GM12874 (cell line): ENCODE results near the gene PHKA2.

Experiments
- TF ChIP-seq, protein P1 (sequence below): IDR thresholded peaks from 2 replicates; pipeline ENCODE4 v1.5.1; 2011; ENCODE audit warnings: low read depth, mild to moderate bottlenecking, control low read depth, low read length, moderate library complexity; ENCODE audit not compliant: insufficient read depth

The PHKA2 gene

DNA sequence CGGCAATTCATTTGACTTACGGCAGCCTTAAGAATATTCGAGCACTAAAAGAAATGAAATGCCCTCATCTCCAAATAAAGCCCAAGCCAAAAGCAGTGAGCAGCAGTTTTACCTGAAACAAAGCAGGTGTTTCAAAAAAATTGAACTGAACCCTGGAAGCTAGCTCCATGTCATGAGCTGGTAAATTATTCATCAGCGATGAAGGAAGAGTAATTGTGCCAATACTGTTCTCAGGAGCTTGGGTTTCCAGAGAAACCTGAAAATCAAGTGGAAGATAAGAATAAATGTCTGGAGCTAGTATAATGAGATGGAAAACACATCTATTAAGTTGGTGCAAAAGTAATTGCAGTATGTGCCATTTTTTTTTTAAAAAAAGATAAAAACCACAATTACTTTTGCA is 24.0 kb upstream of the PHKA2 start:
- TF ChIP-seq, protein P1, sequence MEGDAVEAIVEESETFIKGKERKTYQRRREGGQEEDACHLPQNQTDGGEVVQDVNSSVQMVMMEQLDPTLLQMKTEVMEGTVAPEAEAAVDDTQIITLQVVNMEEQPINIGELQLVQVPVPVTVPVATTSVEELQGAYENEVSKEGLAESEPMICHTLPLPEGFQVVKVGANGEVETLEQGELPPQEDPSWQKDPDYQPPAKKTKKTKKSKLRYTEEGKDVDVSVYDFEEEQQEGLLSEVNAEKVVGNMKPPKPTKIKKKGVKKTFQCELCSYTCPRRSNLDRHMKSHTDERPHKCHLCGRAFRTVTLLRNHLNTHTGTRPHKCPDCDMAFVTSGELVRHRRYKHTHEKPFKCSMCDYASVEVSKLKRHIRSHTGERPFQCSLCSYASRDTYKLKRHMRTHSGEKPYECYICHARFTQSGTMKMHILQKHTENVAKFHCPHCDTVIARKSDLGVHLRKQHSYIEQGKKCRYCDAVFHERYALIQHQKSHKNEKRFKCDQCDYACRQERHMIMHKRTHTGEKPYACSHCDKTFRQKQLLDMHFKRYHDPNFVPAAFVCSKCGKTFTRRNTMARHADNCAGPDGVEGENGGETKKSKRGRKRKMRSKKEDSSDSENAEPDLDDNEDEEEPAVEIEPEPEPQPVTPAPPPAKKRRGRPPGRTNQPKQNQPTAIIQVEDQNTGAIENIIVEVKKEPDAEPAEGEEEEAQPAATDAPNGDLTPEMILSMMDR = no peak

DNA sequence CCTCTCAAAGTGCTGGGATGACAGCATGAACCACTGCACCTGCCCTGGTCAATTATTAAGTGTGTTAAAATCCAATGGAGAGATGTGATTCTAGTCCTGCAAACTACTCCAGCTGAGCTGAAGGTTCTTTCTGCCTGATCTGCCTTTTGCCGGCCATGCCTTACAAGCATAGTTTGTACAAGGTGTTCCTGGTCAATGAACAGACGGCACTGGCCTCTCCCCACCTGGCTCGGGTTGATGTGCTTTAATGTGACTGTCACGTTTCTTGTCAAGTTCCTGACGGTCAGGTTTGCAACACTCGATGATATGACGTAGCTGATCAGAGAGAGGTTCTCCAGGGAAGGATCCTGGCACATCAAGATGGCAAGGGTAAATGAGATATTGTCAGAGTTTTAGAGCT is 23.1 kb upstream of the PHKA2 start:
- TF ChIP-seq, protein P1 = no peak

DNA sequence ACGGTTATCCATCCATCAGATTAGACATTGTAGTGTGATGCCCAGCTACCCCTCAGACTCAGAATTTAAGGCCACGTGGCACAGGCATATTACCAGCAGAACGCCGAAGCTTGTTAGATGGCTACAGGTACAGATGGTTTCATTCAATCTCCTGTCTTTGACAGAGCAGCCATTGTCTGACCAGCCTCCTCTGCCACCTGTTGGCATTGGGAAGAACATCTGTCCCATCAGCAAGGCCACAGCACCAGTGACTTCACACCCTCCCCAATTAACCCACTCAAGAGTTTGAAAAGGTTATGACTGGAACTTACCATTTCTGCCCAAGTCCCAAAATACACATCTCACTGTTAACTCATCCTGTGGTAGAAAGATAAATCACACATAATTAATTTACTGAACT is 22.0 kb upstream of the PHKA2 start:
- TF ChIP-seq, protein P1 = no peak

DNA sequence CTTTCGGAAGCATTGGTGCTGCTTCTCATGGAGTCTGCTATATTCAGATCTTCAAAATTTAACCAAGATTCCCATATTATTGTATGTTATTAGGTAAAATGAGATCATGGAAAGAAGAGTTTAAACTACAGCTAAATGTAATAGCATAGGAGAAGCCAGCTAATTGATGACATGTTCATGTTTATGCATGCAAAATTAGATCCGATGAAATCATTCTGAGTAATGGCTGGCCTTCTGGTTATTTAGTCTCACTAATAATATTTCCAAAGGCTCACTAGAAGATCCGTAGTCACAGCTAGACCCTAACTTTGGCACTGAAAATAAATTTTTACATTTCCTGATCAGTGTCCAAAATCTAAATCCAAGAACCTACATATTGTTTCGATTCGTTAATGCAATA is 19.8 kb upstream of the PHKA2 start:
- TF ChIP-seq, protein P1 = no peak

DNA sequence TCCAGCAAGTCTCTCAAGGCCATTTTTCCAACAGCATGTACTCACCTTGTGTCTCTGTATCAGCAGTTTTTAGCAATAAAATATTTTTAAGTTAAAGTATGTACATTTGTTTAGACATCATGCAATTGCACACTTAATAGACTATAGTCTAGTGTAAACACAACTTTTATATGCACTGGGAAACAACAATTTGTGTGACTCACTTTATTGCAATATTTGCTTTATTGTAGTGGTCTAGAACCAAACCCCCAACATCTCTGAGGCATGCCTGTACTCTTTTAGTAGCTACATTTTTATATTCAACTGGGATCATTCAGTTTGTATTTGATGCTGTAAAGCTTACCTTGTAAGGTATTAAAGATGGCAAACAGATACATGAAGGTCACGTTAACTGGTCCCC is 14.7 kb upstream of the PHKA2 start:
- TF ChIP-seq, protein P1 = no peak

DNA sequence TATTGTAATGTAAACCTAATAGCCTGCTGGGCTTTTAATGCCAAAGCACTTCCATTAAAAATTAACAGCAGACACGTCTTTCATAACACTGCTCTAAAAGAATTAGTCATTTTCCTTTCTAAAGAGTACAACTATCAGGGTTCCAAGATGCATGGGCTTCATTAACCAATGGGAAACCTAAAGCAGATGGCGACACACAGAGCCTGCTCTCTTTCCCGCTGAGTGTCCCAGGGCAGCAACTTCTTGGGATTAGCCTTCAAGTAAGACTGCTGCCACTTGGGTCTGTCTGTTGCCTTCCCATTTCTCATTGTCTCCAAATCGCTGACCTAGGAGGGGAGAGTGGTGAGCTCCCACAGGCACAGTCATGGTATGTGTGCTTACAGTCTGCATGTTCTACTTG is 14.0 kb upstream of the PHKA2 start:
- TF ChIP-seq, protein P1 = no peak

DNA sequence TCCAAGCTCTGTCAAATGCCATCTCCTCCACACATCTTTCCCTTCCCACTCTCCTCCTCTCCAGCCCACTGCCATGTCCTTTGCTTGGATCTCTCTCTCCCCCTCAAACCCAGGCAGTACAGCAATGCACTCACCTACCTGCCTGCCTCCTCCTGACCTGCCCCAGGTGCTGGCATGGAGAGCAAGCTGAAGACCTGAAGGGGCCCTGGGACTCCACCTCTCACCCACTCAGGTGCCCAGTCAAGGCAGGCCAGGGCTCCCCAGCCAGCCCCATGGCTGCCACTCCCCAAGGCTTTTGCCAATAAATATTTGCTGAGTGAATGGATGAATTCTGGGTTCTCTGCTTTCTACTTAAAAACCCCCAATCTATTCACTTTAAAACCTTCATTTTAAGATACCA is 12.6 kb upstream of the PHKA2 start:
- TF ChIP-seq, protein P1 = no peak

DNA sequence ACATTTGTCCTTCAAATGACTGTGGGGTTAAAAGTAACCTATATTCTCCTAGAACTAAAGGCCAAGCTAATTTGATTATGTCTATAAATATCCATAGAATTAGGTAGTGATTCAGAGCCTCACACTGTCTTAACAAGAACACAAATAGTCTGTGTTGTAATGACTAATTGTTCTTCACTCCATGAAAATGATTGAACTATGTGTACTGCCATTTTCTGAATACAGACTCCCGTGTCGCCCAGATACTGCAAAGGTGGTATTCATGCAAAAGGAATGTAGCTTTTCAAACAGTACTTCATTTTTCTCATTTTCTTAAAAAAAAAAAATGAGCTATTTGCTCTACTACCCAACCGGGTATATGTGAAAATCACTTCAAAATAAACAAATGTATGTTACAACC is 11.3 kb upstream of the PHKA2 start:
- TF ChIP-seq, protein P1 = no peak
